ENCODE results near the gene SCNM1. TPM values are rescaled to one million over a fixed set of nuclear protein-coding genes. Genes with fewer than 3 reads are reported as not detected.

Gene SCNM1
- total and polyA plus RNA-seq, 9 of the 15 experiments (the other 6 are each of a cell fraction or from before 2014, with no cell fraction given), result 17.2 to 204 (median 63.0) TPM

DNA sequence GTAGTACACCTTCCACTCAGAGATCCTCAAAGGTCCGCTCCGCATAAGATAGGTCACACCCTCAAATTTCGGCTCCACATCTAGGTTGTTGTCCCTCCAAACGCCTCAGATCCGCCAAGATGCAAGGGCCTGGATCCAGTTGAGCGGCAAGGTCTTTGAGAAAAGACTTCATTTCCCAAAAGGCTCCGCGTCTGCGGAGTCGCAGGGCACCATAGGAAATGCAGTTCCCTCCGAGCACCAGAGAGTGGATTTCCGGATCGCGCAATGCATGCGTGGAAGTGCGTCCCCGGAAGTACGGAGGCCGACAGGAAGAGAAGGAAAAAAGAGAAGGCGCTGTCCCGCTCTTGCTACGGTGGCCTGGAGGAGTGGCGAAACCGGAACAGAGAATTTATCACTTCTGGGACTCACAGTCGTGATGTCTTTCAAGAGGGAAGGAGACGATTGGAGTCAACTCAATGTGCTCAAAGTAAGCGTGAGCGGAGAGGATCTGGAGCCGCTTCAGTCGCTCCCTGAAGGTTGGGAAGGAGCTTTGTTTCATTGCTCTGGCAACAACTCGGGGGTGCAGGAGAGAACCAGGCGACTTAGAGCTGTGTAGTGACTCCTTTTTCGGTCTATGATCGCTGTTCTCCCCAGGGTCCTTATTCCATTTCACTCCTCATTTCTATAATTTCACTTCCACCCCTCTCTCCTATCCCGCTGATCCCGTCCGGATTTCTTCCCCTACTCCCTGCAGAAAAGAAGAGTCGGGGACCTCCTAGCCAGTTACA lies at the start of gene SCNM1, which contains the start of gene LYSMD1 (continued):
- peak; percentile 56 to 99 for TF ChIP-seq AFF1 (IDR thresholded peaks at IDR 0.05; ENCODE audit: low read depth in 1 of 2, partially characterized antibody in 2 of 2)
- TF ChIP-seq HNRNPUL1 (IDR thresholded peaks at IDR 0.05; ENCODE audit: low read length), result 0 out of 2 replicates have a peak, but pooled peaks have one; percentile 76
- 0 out of 2 replicates have a peak, but pooled peaks have one; percentile 7 for TF ChIP-seq ARID1B (IDR thresholded peaks at IDR 0.05)
- no peak for TF ChIP-seq RBM14 (IDR thresholded peaks at IDR 0.05; ENCODE audit: borderline replicate concordance, insufficient read depth, low read depth, low read length)
- TF ChIP-seq, protein P1, sequence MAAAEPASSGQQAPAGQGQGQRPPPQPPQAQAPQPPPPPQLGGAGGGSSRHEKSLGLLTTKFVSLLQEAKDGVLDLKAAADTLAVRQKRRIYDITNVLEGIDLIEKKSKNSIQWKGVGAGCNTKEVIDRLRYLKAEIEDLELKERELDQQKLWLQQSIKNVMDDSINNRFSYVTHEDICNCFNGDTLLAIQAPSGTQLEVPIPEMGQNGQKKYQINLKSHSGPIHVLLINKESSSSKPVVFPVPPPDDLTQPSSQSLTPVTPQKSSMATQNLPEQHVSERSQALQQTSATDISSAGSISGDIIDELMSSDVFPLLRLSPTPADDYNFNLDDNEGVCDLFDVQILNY (CRISPR knock-in tag; IDR thresholded peaks at IDR 0.05), result no peak
- TF ChIP-seq ARNT (IDR thresholded peaks at IDR 0.05), result peak; percentile 60 to 95; a peak in 3 of 4 replicates
- TF ChIP-seq ZNF165 (CRISPR knock-in tag; IDR thresholded peaks at IDR 0.05; ENCODE audit: borderline replicate concordance), result no peak
- TF ChIP-seq SMAD4 (CRISPR knock-in tag; conservative IDR thresholded peaks at IDR 0.05), result no peak
- peak; percentile 11; the same call in 1 of the 2 replicates for TF ChIP-seq PML (IDR thresholded peaks at IDR 0.05; ENCODE audit: low read length)
- peak; percentile 77 for TF ChIP-seq ZZZ3 (IDR thresholded peaks at IDR 0.05)
- TF ChIP-seq CEBPB (tag; IDR thresholded peaks at IDR 0.05), result peak; percentile 57; the same call in 1 of the 2 replicates
- TF ChIP-seq ETS2 (tag; IDR thresholded peaks at IDR 0.05; ENCODE audit: borderline replicate concordance, poor library complexity, severe bottlenecking), result no peak
- TF ChIP-seq BMI1 (IDR thresholded peaks at IDR 0.05; ENCODE audit: low read length), result no peak
- 0 out of 2 replicates have a peak, but pooled peaks have one; percentile 36 for TF ChIP-seq SMAD3 (CRISPR knock-in tag; conservative IDR thresholded peaks at IDR 0.05)
- peak; percentile 93 for TF ChIP-seq NR2C2 (CRISPR knock-in tag; IDR thresholded peaks at IDR 0.05)
- TF ChIP-seq NR2C2 (tag; IDR thresholded peaks at IDR 0.05), result peak; percentile 99
- peak; percentile 87 for TF ChIP-seq C11orf30 (IDR thresholded peaks at IDR 0.05; ENCODE audit: low read depth)
- peak; percentile 65 for TF ChIP-seq SAP30 (IDR thresholded peaks at IDR 0.05; ENCODE audit: borderline replicate concordance, insufficient read depth, low read depth, low read length, poor library complexity, severe bottlenecking)
- TF ChIP-seq, protein P2, sequence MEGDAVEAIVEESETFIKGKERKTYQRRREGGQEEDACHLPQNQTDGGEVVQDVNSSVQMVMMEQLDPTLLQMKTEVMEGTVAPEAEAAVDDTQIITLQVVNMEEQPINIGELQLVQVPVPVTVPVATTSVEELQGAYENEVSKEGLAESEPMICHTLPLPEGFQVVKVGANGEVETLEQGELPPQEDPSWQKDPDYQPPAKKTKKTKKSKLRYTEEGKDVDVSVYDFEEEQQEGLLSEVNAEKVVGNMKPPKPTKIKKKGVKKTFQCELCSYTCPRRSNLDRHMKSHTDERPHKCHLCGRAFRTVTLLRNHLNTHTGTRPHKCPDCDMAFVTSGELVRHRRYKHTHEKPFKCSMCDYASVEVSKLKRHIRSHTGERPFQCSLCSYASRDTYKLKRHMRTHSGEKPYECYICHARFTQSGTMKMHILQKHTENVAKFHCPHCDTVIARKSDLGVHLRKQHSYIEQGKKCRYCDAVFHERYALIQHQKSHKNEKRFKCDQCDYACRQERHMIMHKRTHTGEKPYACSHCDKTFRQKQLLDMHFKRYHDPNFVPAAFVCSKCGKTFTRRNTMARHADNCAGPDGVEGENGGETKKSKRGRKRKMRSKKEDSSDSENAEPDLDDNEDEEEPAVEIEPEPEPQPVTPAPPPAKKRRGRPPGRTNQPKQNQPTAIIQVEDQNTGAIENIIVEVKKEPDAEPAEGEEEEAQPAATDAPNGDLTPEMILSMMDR (IDR thresholded peaks at IDR 0.05 in 2 of 3, conservative IDR thresholded peaks at IDR 0.05 in 1 of 3; ENCODE audit: insufficient read depth in 2 of 3, low read depth in 1 of 3, low read length in 3 of 3), result peak in 1 of 3 experiments; percentile 2; a peak in 1 of 6 replicates
